HG03571 (cell line): ENCODE measurements around the gene INVS.

Experiments
- ATAC-seq: cut with Tn5 transposase; IDR thresholded peaks from one replicate; pipeline ENCODE4 v1.9.1; 2021; ENCODE audit not compliant: unreplicated experiment

Gene INVS

GRCh38 chr9:100268271-100268670, 169.2 kb downstream of the INVS start:
- ATAC-seq, result no peak

DNA sequence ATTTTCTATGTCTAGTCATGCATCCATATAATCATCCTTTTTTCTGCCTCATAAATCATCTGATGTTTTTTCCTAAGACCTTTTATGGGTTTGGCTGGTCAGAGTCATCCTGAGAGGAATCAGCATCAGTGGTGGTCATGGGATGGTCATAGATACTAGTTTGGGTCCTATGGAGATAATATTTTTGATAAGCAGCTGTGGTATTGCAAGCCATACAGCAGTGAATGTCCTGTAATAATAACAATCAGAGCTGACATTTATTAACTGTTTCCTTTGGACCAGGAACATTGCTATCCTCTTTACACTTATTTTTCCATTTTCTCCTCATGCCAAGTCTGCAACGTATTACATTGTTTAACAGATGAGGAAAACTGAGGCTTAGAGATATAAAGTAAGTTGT, 170.6 kb downstream of the INVS start:
- ATAC-seq, result no peak

GRCh38 chr9:100277166-100277979, 178.3 kb downstream of the INVS start:
- ATAC-seq, result no peak

DNA sequence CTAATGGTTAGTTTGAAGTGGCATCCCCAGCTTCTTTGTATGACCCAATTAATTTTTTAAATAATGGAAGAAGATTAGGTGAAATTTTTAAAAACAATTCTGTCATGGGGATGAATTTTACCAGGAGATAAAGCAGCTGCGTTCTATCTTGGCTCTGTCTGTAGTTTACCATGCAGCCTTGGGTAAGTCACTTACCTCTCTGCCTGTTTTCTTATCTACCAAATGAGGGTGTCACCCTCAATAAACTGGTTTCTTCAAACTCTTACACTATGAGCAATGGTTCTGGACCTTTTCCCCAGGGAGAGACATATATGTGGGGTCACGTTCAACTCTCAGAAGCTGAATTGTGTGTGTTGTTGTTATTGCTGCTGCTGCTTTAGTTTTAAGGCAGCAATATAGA, 182.0 kb downstream of the INVS start:
- ATAC-seq, result no peak

DNA sequence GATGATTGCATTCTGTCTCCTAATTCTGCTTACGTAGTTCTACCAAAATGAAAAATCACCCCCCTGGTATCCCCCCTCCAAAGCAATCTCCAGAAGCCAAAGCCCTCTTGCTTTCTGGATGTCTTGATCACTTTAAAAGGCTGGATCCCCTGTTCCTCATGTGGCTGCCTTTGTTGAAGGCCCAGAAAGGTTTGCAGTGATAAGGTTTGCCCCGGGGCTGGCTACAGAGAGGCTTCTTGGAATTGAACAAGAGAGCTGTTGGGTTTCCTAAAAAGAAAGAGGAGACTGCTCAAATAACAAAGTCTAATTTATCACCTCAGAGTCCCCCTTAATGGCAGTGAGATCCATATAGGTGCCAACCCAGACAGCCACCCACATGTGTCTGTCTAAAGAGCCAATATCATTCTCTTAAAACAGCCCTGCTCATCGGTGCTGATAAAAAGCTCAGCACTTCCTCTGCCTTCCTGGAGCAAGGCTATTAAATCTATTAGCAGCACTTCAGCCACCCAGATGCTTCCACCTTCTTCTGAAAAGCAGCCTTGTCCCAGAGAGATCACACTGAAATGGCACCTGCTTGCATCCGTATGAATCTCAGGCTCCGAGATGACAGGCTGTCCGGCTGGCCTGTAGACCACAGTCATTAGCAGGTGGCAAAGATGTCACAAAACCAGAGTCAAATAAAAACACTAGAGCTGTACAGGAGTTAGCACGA, 182.8 kb downstream of the INVS start:
- ATAC-seq, result no peak

- no peak for ATAC-seq
Observed at GRCh38 chr9:100282388-100282719, 183.3 kb downstream of the INVS start.

GRCh38 chr9:100284247-100284646, 185.2 kb downstream of the INVS start:
- no peak for ATAC-seq

DNA sequence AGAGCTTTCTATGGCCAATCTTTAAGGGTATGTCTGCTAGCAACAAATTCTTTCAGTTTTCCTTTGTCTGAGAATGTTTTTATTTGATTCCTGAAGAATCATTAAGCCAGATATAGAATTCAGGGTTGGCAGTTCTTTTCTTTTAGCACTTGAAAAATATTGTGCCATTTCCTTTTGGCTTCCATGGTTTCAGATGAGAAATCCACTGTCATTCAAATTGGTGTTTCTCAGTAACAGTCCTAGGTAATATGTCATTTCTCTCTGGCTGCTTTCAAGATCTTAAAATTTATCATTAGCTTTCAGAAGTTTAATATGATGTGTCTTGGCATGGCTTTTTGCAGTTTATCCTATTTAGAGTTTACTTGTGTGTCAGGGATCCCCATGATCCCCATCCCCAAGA, 186.0 kb downstream of the INVS start:
- no peak for ATAC-seq

- no peak for ATAC-seq
Observed at GRCh38 chr9:100285601-100286000, 186.6 kb downstream of the INVS start.

- ATAC-seq, result no peak
Observed at GRCh38 chr9:100286257-100286656, 187.2 kb downstream of the INVS start.

DNA sequence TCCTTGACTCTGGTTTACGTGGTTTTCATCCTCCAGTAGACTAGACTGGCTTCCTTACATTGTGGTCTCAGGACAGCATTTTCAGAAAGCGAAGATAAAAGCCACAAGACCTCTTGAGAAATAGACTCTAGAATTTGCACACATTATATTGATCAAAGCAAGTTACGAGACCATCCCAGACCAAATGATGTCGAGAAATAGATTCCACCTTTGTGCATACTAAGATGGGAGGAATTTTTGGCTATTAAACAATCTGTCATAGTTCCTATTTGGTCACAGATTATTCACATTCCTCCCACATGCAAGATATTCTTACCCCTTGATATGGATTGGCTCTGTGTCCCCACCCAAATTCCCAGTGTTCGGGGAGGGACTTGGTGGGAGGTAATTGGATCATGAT, 188.1 kb downstream of the INVS start:
- ATAC-seq, result no peak

DNA sequence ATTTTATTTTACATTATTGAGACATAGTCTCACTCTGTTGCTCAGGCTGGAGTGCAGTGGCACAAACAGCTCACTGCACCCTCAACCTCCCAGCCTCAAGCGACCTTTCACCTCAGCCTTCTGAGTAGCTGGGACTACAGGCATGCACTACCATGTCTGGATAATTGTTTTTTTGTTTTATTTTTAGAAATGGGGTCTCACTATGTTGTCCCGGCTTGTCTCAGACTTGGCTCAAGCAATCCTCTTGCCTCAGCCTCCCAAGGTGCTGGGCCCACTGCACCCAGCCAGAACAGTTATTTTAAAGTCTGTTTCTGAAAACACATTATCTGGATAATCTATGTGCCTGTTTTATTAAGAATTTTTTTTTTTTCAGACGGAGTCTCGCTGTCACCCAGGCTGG, 191.7 kb downstream of the INVS start:
- ATAC-seq, result no peak

DNA sequence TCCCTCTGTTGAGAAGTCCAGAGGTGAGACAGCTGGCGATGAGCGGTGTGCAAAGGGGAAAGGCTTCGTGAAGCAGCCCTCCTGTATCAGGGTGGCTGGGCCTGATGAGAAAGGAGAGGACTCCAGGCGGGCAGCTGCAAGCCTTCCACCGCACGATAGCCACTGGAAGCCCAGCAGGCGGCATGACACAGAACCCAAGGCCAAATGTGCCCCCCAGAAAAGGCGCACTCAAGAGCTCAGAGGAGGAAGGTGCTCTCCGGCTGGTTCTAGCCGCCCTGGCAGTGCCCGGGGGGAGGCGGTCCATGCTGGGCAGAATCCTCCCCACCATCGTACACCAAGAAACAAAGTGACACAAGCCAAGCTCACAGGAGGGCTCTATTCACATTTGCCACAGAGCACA, 193.4 kb downstream of the INVS start:
- ATAC-seq, result no peak

DNA sequence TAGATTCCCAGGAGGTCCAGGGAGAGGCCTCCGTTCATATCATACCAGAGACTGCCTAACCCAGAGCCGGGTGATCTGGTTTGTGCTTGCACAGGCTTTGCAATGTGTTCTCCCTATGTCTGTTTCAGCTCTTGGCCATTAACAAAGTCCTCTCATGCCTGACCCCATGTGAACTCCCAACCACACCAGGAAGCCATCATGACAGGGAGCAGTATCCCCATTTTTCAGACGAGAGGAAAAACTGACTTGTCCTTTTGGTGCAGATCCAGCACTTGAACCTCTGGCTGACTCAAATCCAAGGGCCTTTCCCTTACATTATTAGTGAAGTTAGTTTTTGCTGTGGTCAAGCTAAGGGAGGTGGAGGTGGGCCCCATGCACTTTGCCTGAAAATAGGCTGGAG, 195.3 kb downstream of the INVS start:
- ATAC-seq, result no peak

- ATAC-seq, result no peak
Observed at GRCh38 chr9:100294806-100295205, 195.8 kb downstream of the INVS start.

DNA sequence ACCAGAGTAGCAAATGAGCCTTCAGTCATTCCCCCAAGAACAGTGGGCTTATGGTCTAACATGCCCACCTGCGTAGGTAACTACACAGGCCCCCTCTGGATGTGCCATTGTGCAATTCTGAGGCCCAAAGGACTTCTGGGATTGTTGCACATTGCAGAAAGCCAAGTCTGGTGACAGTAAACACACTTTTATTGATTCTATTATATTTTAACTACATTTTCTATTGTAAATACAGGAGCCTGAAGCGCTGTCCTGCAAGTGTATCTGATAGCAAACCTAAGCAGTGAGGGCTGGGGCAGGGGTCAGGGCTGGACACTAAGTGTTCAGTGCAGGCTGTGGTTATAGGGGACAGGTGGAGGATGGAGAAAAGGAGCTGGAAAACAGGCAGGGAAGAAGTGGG, 196.2 kb downstream of the INVS start:
- no peak for ATAC-seq

DNA sequence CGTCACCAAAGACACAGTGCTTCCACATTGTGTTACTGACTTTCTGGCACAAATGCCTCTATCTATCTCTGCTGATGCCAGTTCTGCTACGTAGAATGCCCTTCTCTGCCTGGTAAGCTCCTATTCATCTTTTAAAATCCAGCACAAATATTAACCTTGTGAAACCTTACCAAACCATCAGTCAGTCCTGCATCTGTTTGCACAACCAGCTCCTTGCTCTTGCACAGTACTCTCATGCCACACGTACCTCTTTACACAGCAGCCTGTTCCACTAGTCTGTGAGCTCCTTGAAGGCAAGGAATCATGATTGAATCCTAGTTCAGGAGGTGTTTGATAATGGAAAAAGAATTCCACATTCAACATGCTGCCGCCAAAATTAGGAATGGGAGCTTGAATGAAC, 197.4 kb downstream of the INVS start:
- no peak for ATAC-seq

DNA sequence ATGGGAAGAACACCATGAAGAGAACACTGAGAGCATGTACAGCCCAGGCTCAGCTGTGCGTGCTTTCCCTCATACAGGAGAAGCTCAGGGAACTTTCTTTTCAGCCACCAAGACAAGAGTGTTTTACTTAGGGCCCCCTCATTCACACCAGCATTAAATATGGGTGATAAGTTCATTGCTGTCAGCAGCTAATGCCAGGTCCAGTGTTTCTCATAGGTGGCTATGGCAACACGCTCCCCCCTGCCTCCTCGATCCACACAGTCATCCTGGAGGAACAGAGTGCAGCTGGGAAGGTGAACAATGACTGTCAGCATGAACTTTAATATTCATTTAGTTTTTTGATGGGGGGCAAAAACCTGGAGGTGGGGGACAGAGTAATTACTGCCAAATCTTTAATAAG, 199.3 kb downstream of the INVS start:
- ATAC-seq, result no peak

GRCh38 chr9:100303747-100304146, 204.7 kb downstream of the INVS start:
- ATAC-seq, result no peak

- no peak for ATAC-seq
Observed at GRCh38 chr9:100306283-100306682, 207.2 kb downstream of the INVS start.

GRCh38 chr9:100307080-100307479, 208.0 kb downstream of the INVS start:
- no peak for ATAC-seq

- no peak for ATAC-seq
Observed at GRCh38 chr9:100308965-100309564, 210.0 kb downstream of the INVS start.
